NCI-H82 (cell line): ENCODE data around the gene CHFR.
"Not testable (repeated sequence)": the region's sequence is repeated elsewhere in the genome, so short reads cannot be mapped to it uniquely, and the experiment has no call there.

Experiments
- DNase-seq: peaks from one replicate; lab custom pipeline; 2025; lab: John Stamatoyannopoulos, UW

Gene CHFR

GRCh38 chr12:132840536-132840935 lies 46.9 kb downstream of the CHFR start:
- DNase-seq: no peak

- DNase-seq: no peak
Measured at GRCh38 chr12:132839558-132840235, 47.7 kb downstream of the CHFR start.

- no peak for DNase-seq
Measured at GRCh38 chr12:132838410-132839080, 48.9 kb downstream of the CHFR start.

- DNase-seq: peak; percentile 65
Measured at GRCh38 chr12:132837693-132838409, 49.6 kb downstream of the CHFR start.

GRCh38 chr12:132836795-132837331 lies 50.5 kb downstream of the CHFR start:
- peak; percentile 43 for DNase-seq

- DNase-seq: not testable (repeated sequence)
Measured at GRCh38 chr12:132836230-132836629, 51.2 kb downstream of the CHFR start.

GRCh38 chr12:132835076-132836025 lies 52.1 kb downstream of the CHFR start:
- peak; percentile 69 for DNase-seq

GRCh38 chr12:132834181-132834711 lies 53.2 kb downstream of the CHFR start:
- no peak for DNase-seq

- no peak for DNase-seq
Measured at GRCh38 chr12:132833341-132833740, 54.1 kb downstream of the CHFR start.

GRCh38 chr12:132831771-132832170 lies 55.6 kb downstream of the CHFR start:
- no peak for DNase-seq

GRCh38 chr12:132828706-132829534 lies 58.5 kb downstream of the CHFR start, which contains the start of gene GOLGA3:
Gene GOLGA3 (minus strand): TSS chr12:132828869. CDS start chr12:132822128, 6,741 bp downstream.
- peak; percentile 96 for DNase-seq

GRCh38 chr12:132827763-132828703 lies 59.4 kb downstream of the CHFR start:
- no peak for DNase-seq

- DNase-seq: no peak
Measured at GRCh38 chr12:132825861-132826260, 61.5 kb downstream of the CHFR start.

- no peak for DNase-seq
Measured at GRCh38 chr12:132825089-132825488, 62.3 kb downstream of the CHFR start.

- no peak for DNase-seq
Measured at GRCh38 chr12:132824053-132824452, 63.4 kb downstream of the CHFR start.

- DNase-seq: no peak
Measured at GRCh38 chr12:132818562-132818961, 68.8 kb downstream of the CHFR start.

GRCh38 chr12:132814232-132814631 lies 73.2 kb downstream of the CHFR start:
- no peak for DNase-seq

- DNase-seq: no peak
Measured at GRCh38 chr12:132813443-132813842, 74.0 kb downstream of the CHFR start.

GRCh38 chr12:132812631-132813305 lies 74.6 kb downstream of the CHFR start:
- DNase-seq: no peak
